Cerebellar nuclear complex (tissue), 1 donor: ENCODE results near the gene ASB9.
"Not testable (repeated sequence)": the region's sequence is repeated elsewhere in the genome, so short reads cannot be mapped to it uniquely, and the experiment has no call there.

ENCODE experiments used
- DNase-seq, 2 experiments: peaks; one replicate each; lab custom pipeline; 2025; lab: John Stamatoyannopoulos, UW

The ASB9 gene

DNA sequence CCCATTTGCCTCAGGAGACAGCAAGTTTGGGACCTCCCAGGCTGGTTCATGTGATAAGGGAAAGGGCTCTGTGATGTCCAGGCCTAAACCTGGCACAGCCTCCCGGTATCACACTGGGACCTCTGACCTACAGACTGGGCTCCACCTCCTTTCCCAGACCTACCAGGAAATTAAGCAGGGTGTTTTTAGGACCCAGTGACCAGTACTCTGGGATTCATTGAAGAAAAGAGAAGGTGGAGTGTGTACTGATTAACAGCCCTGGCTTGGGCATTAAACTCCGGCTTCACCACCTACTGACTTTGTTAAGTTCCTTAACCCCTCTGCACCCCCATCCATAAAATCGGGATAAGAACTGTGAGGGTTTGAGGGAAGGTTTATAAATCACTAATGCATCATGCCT is 28.6 kb downstream of the ASB9 start:
- DNase-seq: no peak

- DNase-seq: no peak
Measured at GRCh38 chrX:15240414-15240813, 29.5 kb downstream of the ASB9 start.

- DNase-seq: no peak
Measured at GRCh38 chrX:15236146-15236545, 33.7 kb downstream of the ASB9 start.

DNA sequence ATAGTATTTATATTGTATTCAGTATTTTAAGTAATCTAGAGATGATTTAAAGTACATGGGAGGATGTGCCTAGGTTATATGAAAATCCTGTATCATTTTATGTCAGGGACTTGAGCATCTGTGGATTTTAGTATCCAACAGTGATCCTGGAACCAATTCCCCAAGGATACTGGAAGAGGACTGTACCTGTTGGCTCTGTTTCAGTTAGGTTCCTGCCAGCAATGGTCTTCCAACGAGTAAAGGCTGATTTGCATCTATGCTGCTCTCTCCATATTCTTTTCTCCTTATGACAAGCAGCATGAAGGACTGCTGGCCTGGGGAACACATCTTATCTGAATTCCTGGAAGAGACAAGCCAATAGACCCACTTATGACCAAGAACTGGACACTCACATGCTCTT is 34.9 kb downstream of the ASB9 start:
- no peak for DNase-seq

DNA sequence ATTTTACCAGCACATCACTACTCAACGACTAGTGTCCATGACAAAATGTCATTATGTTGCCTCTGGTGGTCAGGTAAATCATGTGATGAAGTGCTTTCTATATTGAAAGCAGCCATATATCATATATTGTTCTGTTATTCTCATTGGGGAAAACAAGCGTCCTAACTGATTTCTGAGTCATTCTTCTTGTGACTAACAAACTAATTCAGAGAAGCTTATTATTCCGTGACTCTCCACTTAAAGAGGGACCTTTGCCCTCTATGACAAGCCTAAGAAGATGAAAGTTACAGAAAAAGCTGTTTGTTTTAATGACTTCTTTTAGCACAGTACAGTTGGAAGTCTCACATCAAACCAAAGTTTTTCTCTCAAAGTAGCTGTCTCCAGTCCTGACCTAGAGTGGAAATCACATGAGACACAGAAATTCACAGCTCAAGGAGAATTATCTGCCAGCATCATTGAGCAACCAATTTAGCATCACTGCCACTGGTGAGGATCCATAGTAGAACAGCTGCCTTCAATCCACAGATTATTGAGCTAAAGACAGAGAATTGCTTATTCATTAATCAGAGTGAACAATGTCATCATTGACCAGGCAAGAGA is 36.4 kb downstream of the ASB9 start:
- DNase-seq: no peak

DNA sequence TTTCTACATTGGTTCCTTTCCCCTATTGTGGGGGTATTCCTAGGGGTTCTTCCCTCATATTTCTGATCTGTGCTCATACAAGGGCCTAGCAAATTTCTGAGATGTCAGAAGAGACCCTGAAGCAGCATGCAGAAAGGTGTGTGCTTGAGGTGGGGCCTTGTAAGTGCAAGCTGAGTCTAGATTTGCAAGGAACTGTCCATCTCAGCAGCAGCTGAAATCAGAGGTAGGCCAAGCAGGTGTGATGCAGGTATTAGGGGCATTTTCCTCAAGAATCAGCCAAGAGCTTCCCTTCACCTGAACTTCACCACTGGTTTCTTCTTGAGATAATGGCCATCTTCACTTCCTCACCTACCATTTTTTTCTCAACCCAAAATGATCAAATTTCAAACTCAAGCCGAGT is 45.1 kb downstream of the ASB9 start:
- DNase-seq: no peak

DNA sequence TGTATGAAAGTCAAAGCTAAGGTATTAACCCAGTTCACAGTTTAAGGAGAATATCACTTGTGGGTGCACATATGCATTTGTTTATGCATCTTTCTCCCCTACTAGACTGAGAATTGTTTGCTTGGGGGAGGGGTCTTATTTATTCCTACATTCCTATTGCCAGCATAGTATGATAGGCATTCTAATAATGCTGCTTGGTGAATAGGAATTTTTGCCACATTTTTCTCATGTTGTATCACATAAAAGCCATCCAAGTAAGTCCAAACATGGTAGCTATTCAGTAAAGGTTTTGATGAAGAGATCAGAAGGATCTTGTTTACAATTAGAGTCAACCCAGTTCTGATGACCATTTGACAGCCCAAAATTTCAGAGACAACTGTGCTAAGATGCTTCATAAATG is 48.6 kb downstream of the ASB9 start:
- DNase-seq: no peak

- no peak for DNase-seq
Measured at GRCh38 chrX:15217161-15217560, 52.7 kb downstream of the ASB9 start.

DNA sequence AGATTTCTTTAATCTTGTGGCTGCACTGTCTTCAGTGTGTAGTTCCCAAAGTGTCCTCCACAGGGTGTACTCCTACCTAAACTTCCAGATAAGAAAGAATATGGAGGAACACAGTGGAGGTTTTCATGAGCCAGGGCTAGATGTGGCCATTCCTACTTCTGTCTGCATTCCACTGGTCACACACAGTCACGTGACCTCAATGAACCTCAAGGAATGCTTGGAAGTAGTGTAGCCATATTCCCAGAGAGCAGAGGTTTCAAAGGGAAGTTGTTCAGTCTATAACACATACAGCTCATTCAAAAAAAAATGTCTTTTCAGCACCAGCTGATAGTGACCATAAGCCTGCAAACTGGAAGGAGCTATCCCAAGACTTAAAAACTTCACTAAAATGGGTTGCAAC is 53.6 kb downstream of the ASB9 start:
- DNase-seq: no peak

GRCh38 chrX:15215366-15215765 is 54.5 kb downstream of the ASB9 start:
- DNase-seq: peak in 1 of 2 experiments; percentile 54

- DNase-seq: no peak
Measured at GRCh38 chrX:15214588-15214987, 55.3 kb downstream of the ASB9 start.

- no peak for DNase-seq
Measured at GRCh38 chrX:15209096-15209495, 60.8 kb downstream of the ASB9 start.

- no peak for DNase-seq
Measured at GRCh38 chrX:15207994-15208393, 61.9 kb downstream of the ASB9 start.

- no peak for DNase-seq
Measured at GRCh38 chrX:15207384-15207783, 62.5 kb downstream of the ASB9 start.

DNA sequence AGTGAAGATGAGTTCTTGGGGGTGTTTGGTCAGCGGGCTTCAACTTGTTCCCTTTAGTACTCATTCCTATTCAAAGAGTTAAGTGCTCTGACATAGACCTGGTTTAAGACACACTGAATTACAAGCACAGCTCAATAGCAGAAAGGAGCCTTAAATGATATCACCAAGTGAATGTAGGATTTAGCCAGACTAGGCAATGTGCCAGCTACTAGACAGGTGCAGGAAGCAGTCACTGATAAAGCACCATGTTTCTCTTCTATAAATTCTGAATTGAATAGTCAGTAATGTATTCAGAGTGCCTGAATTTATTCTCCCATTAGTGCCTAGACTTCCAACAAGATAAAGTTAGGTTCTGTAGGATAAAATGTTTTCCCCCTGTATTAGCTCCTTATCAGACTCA is 63.6 kb downstream of the ASB9 start:
- no peak for DNase-seq

DNA sequence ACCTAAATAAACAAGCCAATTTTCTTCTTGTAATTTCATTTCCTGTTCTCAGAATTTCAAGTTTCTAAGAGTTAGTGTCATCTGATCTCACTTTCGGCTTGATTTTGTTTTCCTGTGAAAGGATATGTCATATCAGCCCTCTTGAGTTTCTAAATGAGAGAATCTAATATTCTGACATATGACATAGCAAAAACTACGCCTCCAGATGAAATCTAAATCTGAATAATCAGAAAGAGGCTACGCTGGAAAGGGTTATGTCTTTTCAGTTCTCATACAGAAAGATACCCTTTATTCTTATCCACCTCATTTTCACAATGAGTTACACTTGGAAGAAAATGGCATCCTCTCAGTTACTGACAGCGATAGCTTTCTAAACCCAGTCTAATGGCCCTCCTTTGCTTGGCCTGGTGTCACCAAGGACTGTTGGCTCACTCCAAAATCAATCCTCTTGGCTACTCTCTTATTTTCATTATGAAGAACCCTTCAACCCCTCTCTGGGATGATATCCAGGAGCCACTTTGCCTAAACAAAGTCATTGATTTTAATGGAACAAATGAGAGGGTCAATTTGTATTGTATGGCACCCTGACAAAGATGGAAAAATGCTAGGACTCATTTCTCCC is 65.6 kb downstream of the ASB9 start:
- DNase-seq: no peak

DNA sequence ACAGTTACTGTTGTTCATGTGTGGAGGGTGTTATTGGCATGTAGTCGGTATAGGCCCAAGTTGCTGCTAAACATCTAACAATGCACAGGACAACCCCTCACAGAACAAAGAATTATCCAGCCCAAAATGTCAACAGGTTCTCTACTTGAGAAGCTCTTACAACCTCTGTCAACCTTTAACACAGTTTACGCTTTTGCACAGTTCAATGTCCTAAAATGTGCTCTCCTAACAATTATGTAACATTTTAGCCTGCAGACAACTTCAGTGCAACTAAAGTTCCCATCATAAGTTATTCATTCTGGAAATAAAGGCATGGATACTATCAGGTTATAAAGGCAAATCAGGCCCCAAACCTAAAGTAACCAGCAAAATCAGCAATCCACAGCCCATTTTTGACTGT is 66.2 kb downstream of the ASB9 start:
- no peak for DNase-seq

GRCh38 chrX:15202454-15203177 is 67.3 kb downstream of the ASB9 start:
- DNase-seq: no peak

DNA sequence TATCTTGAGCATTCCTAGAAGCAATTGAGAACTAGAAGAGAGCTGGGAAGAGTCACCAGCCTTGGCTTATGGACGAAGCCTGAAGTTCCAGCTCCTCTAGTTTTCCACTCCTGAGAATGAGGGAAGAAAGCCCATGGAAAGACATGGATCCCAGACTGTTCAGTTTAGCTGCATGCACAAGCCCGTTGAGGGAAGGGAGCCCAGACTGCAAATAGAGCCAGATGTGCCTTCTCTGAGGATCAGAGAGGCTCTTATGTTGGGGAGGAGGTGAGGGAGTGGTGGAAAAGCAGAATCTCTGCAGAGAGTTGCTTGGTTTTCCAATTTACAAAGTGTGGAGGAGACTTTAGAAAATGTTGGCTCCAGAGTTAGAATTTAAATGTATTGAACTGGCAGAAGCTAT is 69.0 kb downstream of the ASB9 start:
- no peak for DNase-seq

DNA sequence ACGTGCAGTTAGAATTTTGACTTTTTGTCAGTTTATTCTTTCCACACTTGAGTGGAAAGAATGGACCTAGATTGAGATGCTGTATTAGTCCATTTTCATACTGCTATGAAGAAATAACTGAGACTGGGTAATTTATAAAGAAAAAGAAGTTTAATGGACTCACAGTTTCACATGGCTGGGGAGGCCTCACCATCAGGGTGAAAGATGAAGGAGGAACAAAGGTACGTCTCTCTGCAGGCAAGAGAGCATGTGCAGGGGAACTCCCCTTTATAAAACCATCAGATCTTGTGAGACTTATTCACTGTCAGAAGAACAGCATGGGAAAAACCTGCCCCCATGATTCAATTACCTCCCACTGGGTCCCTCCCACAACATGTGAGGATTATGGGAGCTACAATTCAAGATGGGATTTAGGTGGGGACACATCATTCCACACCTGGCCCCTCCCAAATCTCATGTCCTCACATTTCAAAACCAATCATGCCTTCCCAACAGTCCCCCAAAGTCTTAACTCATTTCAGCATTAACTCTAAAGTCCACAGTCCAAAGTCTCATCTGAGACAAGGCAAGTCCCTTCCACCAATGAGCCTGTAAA is 71.2 kb downstream of the ASB9 start:
- DNase-seq: not testable (repeated sequence)

DNA sequence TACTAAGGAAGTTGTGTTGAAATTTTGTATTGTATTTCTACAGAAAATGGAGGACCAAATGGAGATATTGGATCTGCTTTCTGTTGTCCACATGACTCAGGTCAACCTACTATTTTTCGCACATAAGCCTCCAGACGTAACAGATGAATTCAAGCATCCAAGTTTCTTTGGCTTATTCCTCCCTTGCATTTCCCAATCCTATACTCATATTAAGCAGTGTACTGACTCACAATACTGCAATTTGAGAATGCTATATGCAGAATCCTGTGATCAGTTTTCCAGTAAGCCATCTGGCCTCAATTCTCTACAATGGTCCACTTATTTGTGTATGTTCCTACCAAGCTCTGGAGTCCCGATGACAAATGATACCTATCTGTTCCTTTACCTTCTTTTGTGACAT is 75.7 kb downstream of the ASB9 start:
- DNase-seq: no peak
